Progenitor cell of endocrine pancreas (in vitro differentiated cells): ENCODE results near the gene KCTD19. TPM values are rescaled to one million over a fixed set of nuclear protein-coding genes. Genes with fewer than 3 reads are reported as not detected.
"Not testable (repeated sequence)": the region's sequence is repeated elsewhere in the genome, so short reads cannot be mapped to it uniquely, and the experiment has no call there.

Experiments
- DNase-seq: peaks from one replicate; pipeline ENCODE4 v3.0.0; 2021; ENCODE audit warnings: low spot score; ENCODE audit not compliant: unreplicated experiment
- H3K27ac Mint-ChIP-seq: 2 replicates; pipeline ENCODE4 v1.8.0; 2021; ENCODE audit warnings: mild to moderate bottlenecking, moderate library complexity, mixed read lengths
- H3K27me3 Mint-ChIP-seq: 2 replicates; pipeline ENCODE4 v1.8.0; 2021; ENCODE audit warnings: mixed read lengths
- H3K36me3 Mint-ChIP-seq: 2 replicates; pipeline ENCODE4 v1.8.0; 2022; ENCODE audit warnings: mixed read lengths; ENCODE audit not compliant: insufficient read depth
- H3K4me1 Mint-ChIP-seq: 2 replicates; pipeline ENCODE4 v1.8.0; 2021; ENCODE audit warnings: low read depth, mixed read lengths
- H3K4me3 Mint-ChIP-seq: 2 replicates; pipeline ENCODE4 v1.8.0; 2021; ENCODE audit warnings: low read depth, mild to moderate bottlenecking, moderate library complexity, mixed read lengths
- H3K9me3 Mint-ChIP-seq: 2 replicates; pipeline ENCODE4 v1.8.0; 2021; ENCODE audit warnings: low read depth, mixed read lengths
- CTCF ChIP-seq: fragments of 200-600 bp; sonication (generic); IDR thresholded peaks from one replicate; pipeline ENCODE4 v1.5.0; 2021; ENCODE audit warnings: antibody characterized with exemption, mild to moderate bottlenecking; ENCODE audit not compliant: unreplicated experiment
- long read RNA-seq: library from polyadenylated mRNA; unstranded; transcript quantifications from one replicate; pipeline ENCODE4 v2.0.0, GENCODE V29; 2020
- total RNA-seq: library from RNA; stranded (reverse); gene quantifications from 2 replicates; pipeline ENCODE4 v1.2.1, GENCODE V29; 2021

The KCTD19 gene
- 0.14 and 1.4 TPM in 2 replicates for total RNA-seq
- long read RNA-seq = 0 reads

DNA sequence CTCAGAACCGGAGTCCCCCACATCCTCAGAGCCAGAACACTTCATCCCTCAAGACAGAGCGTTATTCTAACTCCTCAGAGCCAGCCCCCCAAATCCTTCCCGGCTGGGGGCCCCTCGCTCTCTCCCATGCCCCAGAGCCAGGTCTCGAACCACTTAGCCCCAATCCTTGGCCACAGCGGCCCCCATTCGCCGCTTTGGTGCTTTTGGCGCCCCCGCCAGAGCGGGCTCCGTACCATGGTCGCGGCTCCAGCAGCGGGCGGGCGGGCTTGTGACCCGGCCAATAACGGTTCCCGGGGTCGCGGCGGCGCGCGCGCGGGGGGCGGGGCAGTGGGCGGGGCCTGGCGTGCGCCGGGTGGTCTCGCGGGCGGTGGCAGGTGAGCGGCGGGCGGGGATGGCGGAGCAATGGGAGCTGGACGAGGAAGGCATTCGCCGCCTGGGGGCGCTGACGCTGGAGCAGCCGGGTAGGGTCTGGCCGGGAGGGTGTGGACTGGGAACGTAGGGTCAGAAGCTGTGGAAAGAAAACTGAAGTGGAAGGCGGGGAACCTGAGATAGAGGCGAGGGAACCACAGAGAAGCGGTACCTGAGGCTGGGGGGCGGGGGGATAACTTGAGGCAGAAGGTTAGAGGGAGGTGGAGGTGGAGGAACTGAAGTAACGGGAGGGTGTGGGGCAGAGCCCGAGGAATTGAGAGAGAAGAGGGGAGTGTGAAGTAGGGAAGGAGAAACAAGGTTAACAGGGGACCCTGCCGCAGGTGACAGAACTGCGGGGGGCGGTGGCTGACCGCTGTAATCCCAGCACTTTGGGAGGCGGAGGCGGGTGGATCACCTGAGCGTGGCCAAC lies at the start of gene KCTD19, which contains the start of gene LRRC36:
TSS of gene KCTD19 (minus strand) at position 270 of the 838 bp plus-strand sequence. CDS start at position 236, 34 bp downstream.
TSS of gene LRRC36 (plus strand) at position 344 of the 838 bp plus-strand sequence. CDS start at position 392, 48 bp downstream.
- H3K27ac Mint-ChIP-seq = peak within 1 kb of the TSS; percentile 51
- H3K36me3 Mint-ChIP-seq = no peaks in the 10 kb centered on the region
- H3K4me3 Mint-ChIP-seq = peak within 1 kb of the TSS; percentile 77
- H3K27me3 Mint-ChIP-seq = peaks cover 26% of the 10 kb centered on the region
- no peaks in the 10 kb centered on the region for H3K9me3 Mint-ChIP-seq
- peak; percentile 94 for DNase-seq
- peak; percentile 78 for TF ChIP-seq CTCF
- H3K4me1 Mint-ChIP-seq = peaks cover 9% of the 10 kb centered on the region

DNA sequence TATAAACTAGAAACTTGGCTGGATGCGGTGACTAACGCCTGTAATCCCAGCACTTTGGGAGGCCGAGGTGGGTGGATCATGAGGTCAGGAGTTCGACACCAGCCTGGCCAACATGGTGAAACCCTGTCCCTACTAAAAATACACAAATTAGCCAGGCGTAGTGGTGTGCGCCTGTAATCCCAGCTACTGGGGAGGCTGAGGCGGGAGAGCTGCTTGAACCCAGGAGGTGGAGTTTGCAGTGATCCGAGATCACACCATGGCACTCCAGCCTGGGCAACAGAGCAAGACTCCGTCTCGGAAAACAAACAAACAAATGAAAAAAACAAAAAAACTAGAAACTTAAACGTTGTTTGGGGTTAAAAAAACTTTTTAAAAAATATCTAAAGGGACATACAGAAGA lies 49.5 kb upstream of the KCTD19 start:
- not testable (repeated sequence) for H3K9me3 Mint-ChIP-seq, DNase-seq, H3K4me3 Mint-ChIP-seq, H3K27ac Mint-ChIP-seq, H3K27me3 Mint-ChIP-seq, H3K36me3 Mint-ChIP-seq
- peaks cover 12% of the 10 kb centered on the region for H3K4me1 Mint-ChIP-seq

GRCh38 chr16:67372664-67373063 lies 46.1 kb upstream of the KCTD19 start:
- H3K9me3 Mint-ChIP-seq = no peaks in the 10 kb centered on the region
- peak; percentile 38 for TF ChIP-seq CTCF
- no peak overlapping the region for H3K4me3 Mint-ChIP-seq
- H3K27me3 Mint-ChIP-seq = peaks cover 3% of the 10 kb centered on the region
- no peaks in the 10 kb centered on the region for H3K36me3 Mint-ChIP-seq
- H3K4me1 Mint-ChIP-seq = peaks cover 4% of the 10 kb centered on the region
- H3K27ac Mint-ChIP-seq = no peak overlapping the region
- no peak for DNase-seq

GRCh38 chr16:67370661-67371060 lies 44.1 kb upstream of the KCTD19 start:
- H3K9me3 Mint-ChIP-seq = no peaks in the 10 kb centered on the region
- H3K36me3 Mint-ChIP-seq = no peaks in the 10 kb centered on the region
- H3K4me1 Mint-ChIP-seq = peaks cover 4% of the 10 kb centered on the region
- no peak overlapping the region for H3K27ac Mint-ChIP-seq
- H3K4me3 Mint-ChIP-seq = no peak overlapping the region
- no peak for TF ChIP-seq CTCF
- no peaks in the 10 kb centered on the region for H3K27me3 Mint-ChIP-seq
- no peak for DNase-seq

DNA sequence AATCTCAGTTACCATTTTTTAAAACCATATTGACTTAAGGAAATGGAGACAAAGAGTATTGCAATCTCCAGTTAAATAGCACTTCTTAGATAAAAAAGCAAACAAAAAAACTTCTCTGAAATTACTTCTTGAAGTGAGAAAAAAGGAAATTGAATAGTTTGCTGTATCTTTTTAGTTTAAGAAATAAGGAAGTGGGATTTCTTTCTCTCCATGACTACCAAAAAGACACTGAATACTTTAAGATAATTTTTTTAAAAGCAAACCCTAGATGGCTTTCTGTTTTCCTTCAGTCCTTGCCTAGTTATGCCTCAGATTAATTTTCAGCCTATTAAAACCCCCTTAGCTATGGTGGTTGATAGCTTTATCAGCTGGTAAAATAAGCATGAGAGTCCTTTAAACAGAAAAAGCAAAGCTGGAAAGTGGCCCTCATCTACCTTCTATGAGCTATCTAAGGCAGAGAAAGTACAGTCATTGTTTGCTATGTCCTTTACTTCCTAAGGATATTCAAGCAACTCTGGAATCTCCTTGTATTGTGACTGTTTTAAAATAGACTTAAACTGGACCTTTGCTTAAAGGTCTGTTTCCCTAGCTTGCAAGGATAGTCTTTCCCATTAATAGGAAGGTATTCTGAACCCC lies 38.2 kb upstream of the KCTD19 start:
- no peaks in the 10 kb centered on the region for H3K9me3 Mint-ChIP-seq
- TF ChIP-seq CTCF = no peak
- H3K27ac Mint-ChIP-seq = peak overlapping the region; percentile 81
- no peaks in the 10 kb centered on the region for H3K36me3 Mint-ChIP-seq
- DNase-seq = no peak
- H3K27me3 Mint-ChIP-seq = no peaks in the 10 kb centered on the region
- H3K4me3 Mint-ChIP-seq = peak overlapping the region; percentile 2
- H3K4me1 Mint-ChIP-seq = peaks cover 35% of the 10 kb centered on the region
